ENCODE data around the gene NRK. TPM values are rescaled to one million over a fixed set of nuclear protein-coding genes. Genes with fewer than 3 reads are reported as not detected.
"Not testable (repeated sequence)": the region's sequence is repeated elsewhere in the genome, so short reads cannot be mapped to it uniquely, and the experiment has no call there.

The NRK gene
- total RNA-seq, 1 donor from 2014 or later: 1.3 TPM

DNA sequence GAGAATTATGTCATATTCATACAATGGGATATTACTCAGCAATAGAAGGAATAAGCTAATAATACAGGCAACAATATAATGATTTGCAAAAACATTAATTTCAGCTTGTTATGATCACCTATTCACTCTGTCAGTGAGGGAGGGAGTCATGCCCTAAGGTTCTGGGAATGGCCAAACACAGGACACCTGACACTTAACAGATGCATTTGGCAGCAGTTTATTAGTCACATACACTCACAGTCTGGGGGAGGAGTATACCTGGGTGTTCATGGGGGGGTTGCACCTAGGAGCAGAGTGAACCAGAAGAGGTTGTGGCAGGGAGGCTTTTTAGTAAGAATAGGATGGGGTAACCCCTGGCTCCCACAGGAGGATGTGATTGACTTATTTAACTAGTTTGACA lies 177.9 kb downstream of the NRK start:
- TF ChIP-seq, protein P1, sequence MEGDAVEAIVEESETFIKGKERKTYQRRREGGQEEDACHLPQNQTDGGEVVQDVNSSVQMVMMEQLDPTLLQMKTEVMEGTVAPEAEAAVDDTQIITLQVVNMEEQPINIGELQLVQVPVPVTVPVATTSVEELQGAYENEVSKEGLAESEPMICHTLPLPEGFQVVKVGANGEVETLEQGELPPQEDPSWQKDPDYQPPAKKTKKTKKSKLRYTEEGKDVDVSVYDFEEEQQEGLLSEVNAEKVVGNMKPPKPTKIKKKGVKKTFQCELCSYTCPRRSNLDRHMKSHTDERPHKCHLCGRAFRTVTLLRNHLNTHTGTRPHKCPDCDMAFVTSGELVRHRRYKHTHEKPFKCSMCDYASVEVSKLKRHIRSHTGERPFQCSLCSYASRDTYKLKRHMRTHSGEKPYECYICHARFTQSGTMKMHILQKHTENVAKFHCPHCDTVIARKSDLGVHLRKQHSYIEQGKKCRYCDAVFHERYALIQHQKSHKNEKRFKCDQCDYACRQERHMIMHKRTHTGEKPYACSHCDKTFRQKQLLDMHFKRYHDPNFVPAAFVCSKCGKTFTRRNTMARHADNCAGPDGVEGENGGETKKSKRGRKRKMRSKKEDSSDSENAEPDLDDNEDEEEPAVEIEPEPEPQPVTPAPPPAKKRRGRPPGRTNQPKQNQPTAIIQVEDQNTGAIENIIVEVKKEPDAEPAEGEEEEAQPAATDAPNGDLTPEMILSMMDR (IDR thresholded peaks at IDR 0.05): no peak
- no peak overlapping the region for H3K27ac ChIP-seq
- H3K4me1 ChIP-seq: no peaks in the 10 kb centered on the region
- DNase-seq (no peak), ATAC-seq (no peak)
- H3K36me3 ChIP-seq: no peaks in the 10 kb centered on the region
- intact Hi-C loops (cut with DNase I): no loop called here
- H3K27me3 ChIP-seq: no peaks in the 10 kb centered on the region
- no peak overlapping the region for H3K4me3 ChIP-seq
- H3K9me3 ChIP-seq: no peaks in the 10 kb centered on the region

DNA sequence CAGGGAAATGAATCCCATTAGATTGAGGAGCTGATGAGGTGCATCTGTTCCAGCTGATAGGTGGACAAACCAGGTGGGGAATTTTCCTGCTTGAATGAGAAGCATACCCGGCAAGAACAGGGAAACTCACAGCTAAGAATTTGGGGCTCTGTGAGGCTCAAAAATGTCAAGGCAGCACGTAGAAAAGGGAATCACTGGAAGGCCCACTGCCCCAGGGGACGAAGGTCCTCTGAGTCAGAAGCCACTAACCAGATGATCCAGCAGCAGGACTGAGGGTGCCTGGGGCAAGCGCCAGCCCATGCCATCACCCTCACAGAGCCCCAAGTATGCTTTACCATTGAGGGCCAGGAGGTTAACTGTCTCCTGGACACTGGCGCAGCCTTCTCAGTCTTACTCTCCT lies 178.3 kb downstream of the NRK start:
- H3K27me3 ChIP-seq; H3K27ac ChIP-seq; H3K4me3 ChIP-seq; ATAC-seq; H3K36me3 ChIP-seq; DNase-seq; intact Hi-C loops (cut with DNase I); H3K4me1 ChIP-seq; H3K9me3 ChIP-seq: not testable (repeated sequence)

DNA sequence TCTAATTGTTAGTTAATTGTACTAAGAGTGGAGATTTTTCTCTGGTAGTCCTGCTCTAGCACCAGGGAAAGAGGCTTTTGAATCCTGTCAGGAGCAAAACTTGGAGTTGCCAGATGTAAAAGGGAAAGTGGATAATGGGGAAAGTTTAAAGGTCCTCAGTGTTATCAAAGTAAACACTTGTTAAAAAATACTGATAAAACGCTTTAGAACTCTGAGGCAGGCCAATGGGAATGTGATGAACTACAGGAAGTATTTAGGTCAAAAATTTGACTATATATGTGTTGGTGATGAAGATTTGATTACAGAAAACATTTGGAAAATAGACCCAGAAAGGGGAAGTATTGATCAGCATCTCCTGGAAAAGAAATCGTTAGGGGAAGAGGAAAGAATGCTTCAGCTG lies 183.3 kb downstream of the NRK start:
- no peak for DNase-seq
- Histone ChIP-seq H3K4me3 (no peak overlapping the region), H3K9me3 (no peaks in the 10 kb centered on the region), H3K27ac (no peak overlapping the region), H3K4me1 (no peaks in the 10 kb centered on the region), H3K36me3 (no peaks in the 10 kb centered on the region), H3K27me3 (no peaks in the 10 kb centered on the region)
- TF ChIP-seq, protein P1 (IDR thresholded peaks at IDR 0.05): no peak
- ATAC-seq: no peak
- intact Hi-C loops (cut with DNase I): no loop called here

- intact Hi-C loops (cut with DNase I): no loop called here
- no peak for DNase-seq
- no peak overlapping the region for H3K27ac ChIP-seq
- ATAC-seq: no peak
- H3K9me3 ChIP-seq: no peaks in the 10 kb centered on the region
- no peaks in the 10 kb centered on the region for H3K4me1 ChIP-seq
- H3K27me3 ChIP-seq: no peaks in the 10 kb centered on the region
- H3K4me3 ChIP-seq: no peak overlapping the region
- no peaks in the 10 kb centered on the region for H3K36me3 ChIP-seq
- TF ChIP-seq, protein P1 (IDR thresholded peaks at IDR 0.05): no peak
These were observed 185.5 kb downstream of the NRK start for GRCh38 chrX:106007815-106008214.

Other genes starting within 250 kb of the NRK start
- gene SERPINA7, start 216.2 kb downstream of the NRK start, total RNA-seq: not detected